Endothelial cell of umbilical vein (primary cell): ENCODE measurements around the gene POLA1.

Source experiments
- GATA2 ChIP-seq: IDR thresholded peaks from 2 replicates; pipeline ENCODE4 v1.7.0; 2011; ENCODE audit warnings: low read depth, mild to moderate bottlenecking, moderate library complexity, mixed read lengths, low read length; ENCODE audit not compliant: insufficient read length, insufficient read depth
- POLR2A ChIP-seq: IDR thresholded peaks from 2 replicates; pipeline ENCODE4 v1.6.1; 2012; ENCODE audit warnings: low read depth, mild to moderate bottlenecking, control low read depth, low read length
- TF ChIP-seq, protein P1 (sequence below), 2 donors: IDR thresholded peaks; 1 replicate in 1 of 2; 2 replicates in 1 of 2; pipeline ENCODE4 v1.5.1; 2011; ENCODE audit warnings: low read length in 2 of 2, mild to moderate bottlenecking in 2 of 2, moderate library complexity in 2 of 2, control low read depth in 1 of 2, inconsistent platforms in 1 of 2, low read depth in 1 of 2; ENCODE audit not compliant: insufficient read depth in 1 of 2; ENCODE audit errors: extremely low read depth in 1 of 2
- TF ChIP-seq, protein P2 (sequence below): IDR thresholded peaks from 2 replicates; pipeline ENCODE4 v1.6.1; 2011; ENCODE audit not compliant: insufficient read depth, insufficient read length

DNA sequence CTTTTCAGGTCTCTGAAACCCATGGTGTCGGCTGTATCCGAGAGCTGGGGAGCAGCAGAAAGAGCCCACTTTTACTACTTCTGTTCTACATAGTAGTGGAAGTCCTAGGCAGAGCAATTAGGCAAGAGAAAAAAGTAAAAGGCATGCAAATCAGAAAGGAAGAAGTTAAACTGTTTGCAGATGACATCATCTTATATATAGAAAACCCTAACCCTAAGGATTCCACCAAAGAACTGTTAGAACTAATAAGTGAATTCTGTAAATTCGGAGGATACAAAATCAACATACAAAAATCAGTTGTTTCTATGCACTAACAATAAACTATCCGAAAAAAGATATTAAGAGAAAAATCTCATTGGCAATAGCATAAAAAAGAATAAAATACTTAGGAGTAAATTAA, 95.3 kb downstream of the POLA1 start:
- TF ChIP-seq, protein P1, sequence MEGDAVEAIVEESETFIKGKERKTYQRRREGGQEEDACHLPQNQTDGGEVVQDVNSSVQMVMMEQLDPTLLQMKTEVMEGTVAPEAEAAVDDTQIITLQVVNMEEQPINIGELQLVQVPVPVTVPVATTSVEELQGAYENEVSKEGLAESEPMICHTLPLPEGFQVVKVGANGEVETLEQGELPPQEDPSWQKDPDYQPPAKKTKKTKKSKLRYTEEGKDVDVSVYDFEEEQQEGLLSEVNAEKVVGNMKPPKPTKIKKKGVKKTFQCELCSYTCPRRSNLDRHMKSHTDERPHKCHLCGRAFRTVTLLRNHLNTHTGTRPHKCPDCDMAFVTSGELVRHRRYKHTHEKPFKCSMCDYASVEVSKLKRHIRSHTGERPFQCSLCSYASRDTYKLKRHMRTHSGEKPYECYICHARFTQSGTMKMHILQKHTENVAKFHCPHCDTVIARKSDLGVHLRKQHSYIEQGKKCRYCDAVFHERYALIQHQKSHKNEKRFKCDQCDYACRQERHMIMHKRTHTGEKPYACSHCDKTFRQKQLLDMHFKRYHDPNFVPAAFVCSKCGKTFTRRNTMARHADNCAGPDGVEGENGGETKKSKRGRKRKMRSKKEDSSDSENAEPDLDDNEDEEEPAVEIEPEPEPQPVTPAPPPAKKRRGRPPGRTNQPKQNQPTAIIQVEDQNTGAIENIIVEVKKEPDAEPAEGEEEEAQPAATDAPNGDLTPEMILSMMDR (IDR thresholded peaks at IDR 0.05; ENCODE audit: extremely low read depth in 1 of 2, insufficient read depth in 1 of 2, low read depth in 1 of 2, low read length in 2 of 2): no peak
- no peak for TF ChIP-seq GATA2
- no peak for TF ChIP-seq POLR2A
- TF ChIP-seq, protein P2, sequence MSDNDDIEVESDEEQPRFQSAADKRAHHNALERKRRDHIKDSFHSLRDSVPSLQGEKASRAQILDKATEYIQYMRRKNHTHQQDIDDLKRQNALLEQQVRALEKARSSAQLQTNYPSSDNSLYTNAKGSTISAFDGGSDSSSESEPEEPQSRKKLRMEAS: no peak
